Stimulated activated CD8-positive, alpha-beta memory T cell treated with anti-CD3 and anti-CD28 coated beads, Interleukin-4, amount 100 ng/mL, for 48 hours (primary cell): ENCODE data around the gene LHX2.

Experiments
- DNase-seq: peaks from one replicate; pipeline ENCODE4 v3.0.0-alpha.2; 2020

LHX2 gene

DNA sequence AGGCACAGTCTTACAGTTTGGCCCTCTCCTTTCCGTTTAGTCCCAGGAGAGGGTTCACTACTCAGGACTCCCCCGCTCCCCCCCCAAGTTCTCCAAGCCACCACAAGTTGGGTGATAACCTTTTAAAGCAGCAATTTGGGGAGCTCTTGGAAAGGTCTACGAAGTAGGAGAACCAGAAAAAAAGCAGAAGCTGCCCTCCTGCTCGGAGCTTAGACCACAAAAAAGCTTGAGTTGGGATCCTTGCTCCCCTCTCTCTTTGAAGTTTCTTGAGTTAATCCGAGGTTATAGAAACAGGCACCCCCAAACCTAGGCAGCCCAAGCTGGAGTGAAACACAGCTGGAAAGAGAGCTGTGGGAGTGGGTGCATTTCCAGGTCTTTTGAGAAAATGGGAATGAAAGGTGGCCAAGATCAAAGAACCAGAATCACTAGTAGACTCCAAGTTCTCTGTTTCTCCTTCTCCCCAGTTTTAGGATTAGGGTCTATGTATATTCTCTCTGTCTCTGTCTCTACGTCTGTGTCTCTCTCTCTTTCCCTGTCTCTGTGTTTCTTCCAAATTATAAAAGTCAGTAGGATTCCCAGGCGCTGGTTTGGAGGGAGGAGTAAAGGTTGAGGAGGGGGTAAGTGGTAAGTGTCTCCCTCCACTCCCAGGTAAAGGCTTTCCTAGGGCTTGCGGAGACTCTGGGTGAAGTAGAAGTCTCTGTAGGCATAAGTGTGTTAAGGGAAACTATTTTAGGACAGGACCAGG lies 2.8 kb downstream of the LHX2 start:
- DNase-seq, result no peak

DNA sequence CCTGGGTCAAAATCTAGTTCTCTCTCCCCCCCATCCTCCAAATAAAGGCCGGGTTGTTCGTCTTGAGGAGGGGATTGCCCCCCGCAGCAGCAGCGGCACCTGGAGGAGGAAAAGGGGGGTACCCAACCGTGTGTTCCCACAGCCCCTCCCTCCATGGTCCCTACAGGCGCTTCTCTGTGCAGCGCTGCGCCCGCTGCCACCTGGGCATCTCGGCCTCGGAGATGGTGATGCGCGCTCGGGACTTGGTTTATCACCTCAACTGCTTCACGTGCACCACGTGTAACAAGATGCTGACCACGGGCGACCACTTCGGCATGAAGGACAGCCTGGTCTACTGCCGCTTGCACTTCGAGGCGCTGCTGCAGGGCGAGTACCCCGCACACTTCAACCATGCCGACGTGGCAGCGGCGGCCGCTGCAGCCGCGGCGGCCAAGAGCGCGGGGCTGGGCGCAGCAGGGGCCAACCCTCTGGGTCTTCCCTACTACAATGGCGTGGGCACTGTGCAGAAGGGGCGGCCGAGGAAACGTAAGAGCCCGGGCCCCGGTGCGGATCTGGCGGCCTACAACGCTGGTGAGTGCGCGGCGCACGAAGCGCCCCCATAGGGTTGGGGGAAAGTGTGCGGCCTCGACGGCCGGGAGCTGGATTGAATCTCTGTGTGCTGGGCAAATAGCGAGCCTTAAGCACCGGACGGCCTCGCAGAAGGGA lies 3.5 kb downstream of the LHX2 start:
- DNase-seq, result no peak

DNA sequence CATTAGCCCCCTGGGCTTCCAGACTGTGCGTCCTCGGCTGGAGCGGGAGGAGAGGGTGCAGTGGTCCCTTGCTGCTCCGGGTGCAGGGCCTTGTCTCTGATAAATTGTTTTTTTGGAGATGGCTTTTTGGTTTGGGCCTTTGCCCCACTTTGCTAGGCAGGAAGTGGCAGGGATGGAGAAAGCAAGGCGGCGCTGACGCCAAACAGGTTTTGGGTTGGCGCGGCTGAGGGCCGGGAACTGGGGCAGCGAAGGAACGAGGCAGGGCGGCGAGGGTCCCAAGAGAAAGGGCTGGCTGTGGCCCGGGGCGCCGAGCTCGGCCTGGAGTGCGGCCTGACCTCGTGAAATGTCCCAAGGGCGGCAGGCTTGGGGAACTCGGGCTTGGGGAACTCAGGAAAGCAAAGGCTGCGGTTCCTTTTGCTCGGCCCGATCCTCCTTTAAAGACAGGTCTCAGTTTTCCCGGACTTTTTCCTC lies 4.1 kb downstream of the LHX2 start:
- DNase-seq, result no peak

DNA sequence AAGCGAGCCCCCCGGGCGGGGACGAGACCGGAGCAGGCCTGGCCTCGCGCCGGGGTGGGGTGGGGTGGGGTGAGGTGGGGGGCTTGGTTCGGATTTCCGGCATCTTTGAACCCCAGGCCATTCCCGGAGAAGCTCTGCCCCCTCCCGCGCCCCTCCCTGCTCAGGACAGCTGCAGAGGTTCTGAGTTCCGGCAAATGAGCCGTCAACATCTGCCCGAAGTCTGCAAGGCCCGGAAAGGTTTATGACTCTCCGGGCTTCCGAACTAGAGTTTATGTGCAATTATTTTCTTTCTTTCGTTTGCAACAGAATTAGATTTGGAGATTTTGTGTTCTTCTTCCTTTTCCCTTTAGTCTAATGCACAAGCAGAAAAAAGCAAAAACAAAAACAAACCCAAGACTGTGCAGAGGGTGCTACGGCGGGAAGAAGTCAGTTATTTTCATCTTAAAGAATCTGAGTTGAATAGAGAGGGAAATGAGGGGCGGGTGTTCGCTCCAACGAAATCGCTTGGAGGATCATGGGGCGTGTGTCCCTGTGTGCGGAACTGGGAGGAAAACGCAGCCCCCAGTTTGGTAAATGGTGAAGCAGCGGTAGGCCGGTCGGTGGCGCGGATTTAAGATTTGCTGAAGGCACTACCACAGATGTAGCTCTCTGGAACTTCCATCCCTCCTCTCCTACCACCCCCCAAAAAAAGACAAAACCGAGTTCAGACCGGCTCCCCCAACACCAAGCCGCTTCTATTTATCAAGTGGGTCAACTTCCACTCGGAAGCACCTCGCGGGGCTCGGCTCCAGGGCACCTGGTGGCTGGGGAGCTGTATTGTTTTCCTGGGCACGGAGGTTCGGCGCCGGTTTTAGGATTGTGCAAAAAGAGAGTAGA lies 4.8 kb downstream of the LHX2 start:
- DNase-seq, result no peak

GRCh38 chr9:124017051-124017928 lies 5.7 kb downstream of the LHX2 start:
- DNase-seq, result no peak

DNA sequence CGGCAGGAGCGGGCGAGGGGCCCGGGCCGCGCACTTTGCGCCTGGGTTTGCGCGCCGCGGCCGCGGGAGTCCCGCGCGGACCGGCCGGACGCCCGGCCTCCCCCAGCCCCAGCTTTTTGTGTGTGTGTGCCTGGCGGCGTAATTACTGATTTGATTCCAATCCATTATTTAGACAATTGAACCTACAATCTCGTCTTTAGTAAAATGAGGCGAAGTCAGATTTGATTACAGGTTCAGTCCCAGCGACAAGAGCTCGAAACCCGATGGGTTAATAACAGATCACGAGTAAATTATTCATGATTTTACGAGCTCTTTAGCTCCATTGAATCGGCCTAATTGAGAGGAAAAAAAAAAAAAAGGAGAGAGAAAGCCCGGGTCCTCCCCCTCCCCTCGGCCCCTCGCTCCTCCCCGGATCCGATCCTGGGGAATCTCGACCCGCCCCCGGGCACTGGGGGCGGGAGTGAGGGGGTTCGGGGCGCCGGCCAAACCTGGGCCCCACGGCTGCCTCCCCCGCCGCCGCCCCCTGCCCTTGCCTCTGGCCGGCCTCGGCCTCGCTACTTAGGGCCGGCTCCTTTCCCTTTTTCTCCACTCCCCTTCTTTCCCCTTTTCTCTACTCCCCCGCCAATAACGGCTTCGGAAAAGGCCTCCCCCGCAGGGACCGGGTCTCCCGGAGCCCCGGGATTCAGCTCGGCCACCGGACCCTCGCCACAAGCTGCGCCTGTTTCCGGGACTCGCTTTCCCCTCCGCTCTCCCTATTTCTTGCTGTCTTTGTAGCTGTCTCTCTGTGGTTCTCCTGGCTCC lies 6.6 kb downstream of the LHX2 start:
- DNase-seq, result no peak

- no peak for DNase-seq
Measured at GRCh38 chr9:124018730-124019697, 7.4 kb downstream of the LHX2 start.

DNA sequence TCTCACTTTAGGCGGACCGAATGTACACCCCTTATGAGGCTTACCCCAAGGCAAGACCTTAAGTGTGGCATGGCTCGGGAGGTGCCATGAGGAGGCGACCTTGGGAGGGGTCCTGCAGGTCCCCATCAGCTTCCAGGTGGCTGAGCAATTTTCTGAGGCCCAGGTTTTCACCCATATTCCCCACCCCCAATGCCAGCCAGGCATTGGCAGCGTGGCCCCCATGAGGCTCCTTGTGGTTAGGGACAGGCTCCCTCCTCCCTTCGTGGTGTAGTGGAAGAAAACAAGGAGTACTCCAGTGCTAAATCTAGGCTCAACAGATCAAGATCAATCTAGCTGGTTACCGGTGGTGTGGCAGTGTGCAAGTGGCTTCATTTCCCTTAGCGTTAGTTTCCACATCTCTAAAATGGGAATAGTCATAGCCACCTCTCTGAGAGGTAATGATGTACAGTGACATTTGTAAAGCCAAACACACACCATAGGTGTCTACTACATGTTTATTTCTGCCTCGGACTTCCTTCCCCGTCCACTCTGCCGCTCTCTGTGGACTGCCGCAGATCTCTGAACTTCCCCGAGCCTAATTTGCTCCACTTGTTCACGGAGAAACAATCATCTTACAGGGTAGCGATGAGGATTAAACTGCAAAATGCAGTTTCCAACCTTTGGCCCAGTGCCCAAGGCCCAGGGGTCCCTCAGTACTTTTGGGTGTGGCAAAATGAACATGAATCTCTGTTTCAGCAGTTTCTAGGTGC lies 8.4 kb downstream of the LHX2 start:
- no peak for DNase-seq

DNA sequence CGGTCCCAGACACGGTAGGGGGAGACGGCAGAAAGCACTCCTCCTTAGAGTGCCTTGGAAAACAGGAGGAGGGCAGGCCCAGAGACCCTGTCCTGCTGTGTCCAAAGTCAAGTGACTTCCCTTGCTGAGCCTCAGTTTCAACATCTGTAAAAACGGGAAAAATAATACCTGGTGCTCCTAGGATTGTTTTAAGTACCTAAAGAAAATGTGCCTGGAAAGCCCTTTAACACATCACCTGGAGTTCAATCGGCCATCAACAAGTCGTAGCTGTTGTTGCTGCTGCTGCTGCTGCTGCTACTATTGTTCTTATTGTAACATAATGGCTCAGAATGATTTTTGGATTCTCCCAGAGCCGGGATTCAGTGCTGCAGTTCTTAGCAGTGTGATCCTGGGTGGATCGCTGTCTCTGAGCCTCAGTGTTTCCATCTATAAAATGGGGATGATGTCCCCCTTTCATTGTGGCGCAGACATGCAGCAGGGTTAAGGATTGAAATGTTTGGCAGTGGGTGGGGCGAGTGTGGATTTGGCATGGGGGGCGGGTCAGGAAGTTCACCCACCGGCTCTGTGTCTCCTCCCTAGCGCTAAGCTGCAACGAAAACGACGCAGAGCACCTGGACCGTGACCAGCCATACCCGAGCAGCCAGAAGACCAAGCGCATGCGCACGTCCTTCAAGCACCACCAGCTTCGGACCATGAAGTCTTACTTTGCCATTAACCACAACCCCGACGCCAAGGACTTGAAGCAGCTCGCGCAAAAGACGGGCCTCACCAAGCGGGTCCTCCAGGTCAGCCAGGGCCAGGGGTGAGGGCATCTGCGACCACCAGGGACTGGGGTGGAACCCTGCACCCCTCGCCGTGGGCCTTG lies 9.2 kb downstream of the LHX2 start:
- no peak for DNase-seq

DNA sequence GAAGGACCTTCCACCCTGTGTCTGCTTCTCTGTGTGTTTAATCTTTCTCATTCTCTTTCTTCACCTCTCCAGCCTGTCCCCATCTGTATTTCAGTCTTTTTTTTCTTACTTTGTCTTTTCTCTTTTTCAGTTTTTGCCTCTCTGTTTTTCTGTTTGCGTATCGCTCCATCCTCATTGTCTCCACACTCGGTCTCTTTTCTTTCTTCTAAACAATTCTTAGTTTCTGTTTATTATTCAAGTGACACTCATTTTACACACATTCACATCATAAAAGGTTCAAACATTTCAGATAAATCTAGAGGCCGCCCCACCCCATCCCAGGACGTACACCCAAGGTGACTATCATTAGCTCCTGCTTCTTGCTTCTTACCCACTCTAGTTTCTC lies 9.8 kb downstream of the LHX2 start:
- no peak for DNase-seq

GRCh38 chr9:124022201-124023121 lies 10.9 kb downstream of the LHX2 start:
- no peak for DNase-seq

DNA sequence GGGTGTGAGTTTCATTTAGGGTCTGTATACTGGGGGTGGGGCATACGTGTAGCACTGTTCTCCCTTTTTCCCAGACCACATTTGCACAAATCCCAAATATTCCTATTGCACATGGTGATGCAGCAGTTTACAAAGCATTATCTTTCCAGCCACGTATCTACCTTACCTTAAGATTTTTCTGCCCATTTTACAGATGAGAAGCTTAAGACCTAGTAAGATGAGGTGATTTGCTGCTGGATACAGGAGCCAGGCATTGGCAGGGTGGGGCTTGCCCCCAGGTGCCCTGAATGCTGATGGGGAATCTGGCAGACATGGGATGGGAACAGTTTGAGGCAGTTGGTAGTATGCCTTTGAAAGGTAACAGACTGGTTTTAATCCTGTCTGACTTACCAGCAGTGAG lies 12.5 kb downstream of the LHX2 start:
- no peak for DNase-seq

- DNase-seq, result no peak
Measured at GRCh38 chr9:124029617-124030016, 18.0 kb downstream of the LHX2 start.

GRCh38 chr9:124030969-124031451 lies 19.4 kb downstream of the LHX2 start:
- DNase-seq, result no peak

GRCh38 chr9:124032247-124032646 lies 20.7 kb downstream of the LHX2 start:
- no peak for DNase-seq

- DNase-seq, result no peak
Measured at GRCh38 chr9:124033348-124033747, 21.8 kb downstream of the LHX2 start.

- no peak for DNase-seq
Measured at GRCh38 chr9:124033967-124034366, 22.4 kb downstream of the LHX2 start.
